NCI-H2107 treated with DMSO at 0.1 percent for 48 hours (cell line): ENCODE results near the gene CD6.
A peak's percentile ranks its signal among the peaks of the same experiment; 100 is the strongest.

ENCODE experiments used
- DNase-seq: peaks from one replicate; lab custom pipeline; 2025; ENCODE audit not compliant: unreplicated experiment; lab: John Stamatoyannopoulos, UW

Gene CD6, protein sequence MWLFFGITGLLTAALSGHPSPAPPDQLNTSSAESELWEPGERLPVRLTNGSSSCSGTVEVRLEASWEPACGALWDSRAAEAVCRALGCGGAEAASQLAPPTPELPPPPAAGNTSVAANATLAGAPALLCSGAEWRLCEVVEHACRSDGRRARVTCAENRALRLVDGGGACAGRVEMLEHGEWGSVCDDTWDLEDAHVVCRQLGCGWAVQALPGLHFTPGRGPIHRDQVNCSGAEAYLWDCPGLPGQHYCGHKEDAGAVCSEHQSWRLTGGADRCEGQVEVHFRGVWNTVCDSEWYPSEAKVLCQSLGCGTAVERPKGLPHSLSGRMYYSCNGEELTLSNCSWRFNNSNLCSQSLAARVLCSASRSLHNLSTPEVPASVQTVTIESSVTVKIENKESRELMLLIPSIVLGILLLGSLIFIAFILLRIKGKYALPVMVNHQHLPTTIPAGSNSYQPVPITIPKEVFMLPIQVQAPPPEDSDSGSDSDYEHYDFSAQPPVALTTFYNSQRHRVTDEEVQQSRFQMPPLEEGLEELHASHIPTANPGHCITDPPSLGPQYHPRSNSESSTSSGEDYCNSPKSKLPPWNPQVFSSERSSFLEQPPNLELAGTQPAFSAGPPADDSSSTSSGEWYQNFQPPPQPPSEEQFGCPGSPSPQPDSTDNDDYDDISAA

DNA sequence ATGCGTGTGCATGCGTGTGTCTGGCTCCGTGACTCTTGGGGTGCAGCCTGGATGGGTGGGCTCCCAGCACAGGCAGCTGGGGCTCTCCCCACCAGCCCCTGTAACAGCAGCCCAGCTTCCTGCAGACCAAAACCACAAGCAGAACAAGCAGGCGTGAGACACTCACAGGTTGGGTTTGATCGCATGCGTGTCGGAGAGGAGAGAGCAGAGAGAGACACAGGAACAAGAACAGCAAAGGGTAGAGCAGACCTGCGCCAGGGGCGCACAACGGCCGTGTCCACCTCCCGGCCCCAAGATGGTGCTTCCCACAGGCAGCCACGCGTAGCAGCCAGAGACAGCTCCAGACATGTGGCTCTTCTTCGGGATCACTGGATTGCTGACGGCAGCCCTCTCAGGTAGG lies at the start of gene CD6:
Gene CD6 (plus strand): TSS at position 161 of the 400 bp plus-strand sequence. CDS start 186 bp downstream, at position 347.
- no peak for DNase-seq

DNA sequence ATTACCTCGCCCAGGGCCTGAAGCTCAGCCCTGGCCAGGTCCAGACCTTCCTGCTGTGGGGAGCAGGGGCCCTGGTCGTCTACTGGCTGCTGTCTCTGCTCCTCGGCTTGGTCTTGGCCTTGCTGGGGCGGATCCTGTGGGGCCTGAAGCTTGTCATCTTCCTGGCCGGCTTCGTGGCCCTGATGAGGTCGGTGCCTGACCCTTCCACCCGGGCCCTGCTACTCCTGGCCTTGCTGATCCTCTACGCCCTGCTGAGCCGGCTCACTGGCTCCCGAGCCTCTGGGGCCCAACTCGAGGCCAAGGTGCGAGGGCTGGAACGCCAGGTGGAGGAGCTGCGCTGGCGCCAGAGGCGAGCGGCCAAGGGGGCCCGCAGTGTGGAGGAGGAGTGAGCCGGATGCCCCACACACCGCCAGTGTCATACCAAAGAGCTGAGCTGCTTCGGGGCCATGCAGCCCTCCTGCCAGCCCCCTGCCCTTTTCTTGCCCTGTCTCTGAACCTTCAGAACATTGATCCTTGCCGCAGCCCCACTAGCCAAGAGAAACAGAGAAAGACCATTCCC lies 49.6 kb upstream of the CD6 start:
- DNase-seq = no peak

GRCh38 chr11:60922906-60923305 lies 48.6 kb upstream of the CD6 start:
- DNase-seq = no peak

DNA sequence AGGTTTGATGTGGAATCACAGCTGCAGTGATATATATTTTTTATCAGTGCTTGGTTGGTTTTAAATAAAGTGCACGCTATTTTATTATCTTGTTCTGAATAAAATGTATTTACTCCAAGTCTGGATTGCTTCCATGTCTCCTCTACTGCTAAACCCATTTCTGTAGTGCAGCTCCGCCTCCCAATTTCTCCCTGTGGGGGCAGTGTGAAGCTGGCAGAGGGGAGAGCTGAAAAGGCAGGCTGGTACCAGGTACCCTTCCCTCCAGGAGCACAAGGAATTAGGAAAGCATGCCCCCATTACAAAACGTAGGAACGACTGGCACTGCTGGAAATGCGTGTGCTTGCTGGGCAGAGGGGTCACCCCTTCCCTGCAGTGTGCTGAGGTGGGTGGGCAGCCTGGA lies 48.2 kb upstream of the CD6 start:
- no peak for DNase-seq

GRCh38 chr11:60923800-60924109 lies 47.7 kb upstream of the CD6 start:
- DNase-seq = no peak

DNA sequence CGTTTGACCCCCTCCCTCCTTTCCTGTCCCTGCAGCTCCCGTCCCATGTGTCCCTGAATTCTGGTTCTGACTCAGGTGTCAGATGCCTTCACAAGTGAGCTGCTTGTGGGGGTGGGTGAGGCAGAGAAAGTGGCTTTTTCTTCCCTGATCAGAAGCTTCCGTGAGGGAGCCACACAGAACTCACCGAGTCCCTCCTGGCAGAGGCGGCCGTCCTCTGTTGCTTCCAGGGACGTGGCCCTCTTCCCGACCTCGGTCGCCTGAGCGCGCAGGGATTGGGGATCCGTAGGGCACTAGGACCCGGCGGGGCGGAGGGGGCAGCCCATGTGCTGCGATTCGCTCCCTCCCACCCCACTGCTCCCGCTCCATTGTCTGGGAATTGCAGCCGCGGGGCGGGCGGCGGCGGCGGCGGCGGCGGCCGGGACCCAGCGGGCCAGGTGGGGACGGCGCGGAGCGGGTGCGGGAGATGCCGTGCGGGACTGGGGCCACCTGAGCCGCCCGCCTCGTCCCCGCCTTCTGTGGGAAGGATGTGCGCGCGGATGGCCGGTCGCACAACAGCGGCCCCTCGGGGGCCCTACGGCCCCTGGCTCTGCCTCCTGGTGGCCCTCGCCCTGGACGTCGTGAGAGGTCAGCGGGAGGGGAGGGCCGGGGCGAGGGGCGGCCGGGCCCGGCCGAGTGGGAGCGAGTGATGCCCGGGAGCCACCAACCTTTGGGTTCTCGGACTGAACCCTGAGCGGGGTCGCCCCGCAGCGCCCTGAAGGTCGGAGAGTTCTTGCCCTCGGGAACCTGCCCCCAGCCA lies 47.2 kb upstream of the CD6 start, which contains the start of gene TMEM132A:
Gene TMEM132A (plus strand): TSS at position 351 of the 796 bp plus-strand sequence. CDS start 174 bp downstream, at position 525.
- peak; percentile 41 for DNase-seq

DNA sequence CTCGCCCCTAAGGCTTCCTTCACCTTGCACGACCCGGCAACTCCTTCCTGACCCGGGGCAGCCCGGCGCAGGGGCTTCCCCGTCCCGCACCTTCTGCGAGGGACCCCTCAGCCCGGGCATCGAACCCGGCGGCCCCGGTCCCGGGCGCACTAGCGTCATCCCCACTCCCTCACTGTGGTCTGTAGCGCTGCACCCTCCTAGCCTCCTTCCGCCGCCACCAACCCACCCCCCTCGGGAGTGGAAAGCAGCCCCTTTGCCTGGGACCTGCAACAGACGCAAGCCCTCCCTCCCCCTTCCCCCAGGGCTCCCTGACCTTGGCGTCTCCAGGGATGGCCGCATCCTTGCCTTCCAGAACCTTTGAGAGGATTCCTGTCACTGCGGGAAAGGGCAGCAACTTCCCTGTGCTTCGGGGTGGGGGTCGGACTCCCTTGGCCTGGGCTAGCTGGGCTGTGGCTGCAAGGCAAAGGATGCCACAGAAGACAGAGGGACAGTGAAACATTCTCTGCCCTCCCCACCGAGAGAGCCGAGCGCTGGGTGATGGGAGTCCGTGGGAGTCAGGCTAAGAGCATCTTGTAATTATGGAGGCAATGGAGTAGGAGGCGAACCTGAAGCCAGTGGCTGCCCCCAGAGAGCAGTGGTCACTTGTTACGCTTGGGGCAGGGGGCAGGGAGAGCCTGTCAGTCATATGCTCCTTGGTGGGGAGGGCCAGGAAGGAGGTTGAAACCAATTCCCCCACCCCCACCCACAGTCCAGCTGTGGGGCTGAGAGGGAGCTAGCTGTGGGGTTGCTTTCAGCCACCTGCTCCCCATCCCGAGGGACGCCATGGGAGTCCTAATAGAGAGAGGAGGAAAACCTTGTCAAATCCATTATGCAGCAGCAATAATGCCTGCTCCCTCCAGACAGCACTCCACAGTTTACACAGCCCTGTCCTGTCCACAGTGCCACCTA lies 46.3 kb upstream of the CD6 start:
- peak; percentile 73 for DNase-seq

GRCh38 chr11:60925868-60926267 lies 45.6 kb upstream of the CD6 start:
- no peak for DNase-seq

- DNase-seq = no peak
These were observed 45.0 kb upstream of the CD6 start for GRCh38 chr11:60926500-60926899.

DNA sequence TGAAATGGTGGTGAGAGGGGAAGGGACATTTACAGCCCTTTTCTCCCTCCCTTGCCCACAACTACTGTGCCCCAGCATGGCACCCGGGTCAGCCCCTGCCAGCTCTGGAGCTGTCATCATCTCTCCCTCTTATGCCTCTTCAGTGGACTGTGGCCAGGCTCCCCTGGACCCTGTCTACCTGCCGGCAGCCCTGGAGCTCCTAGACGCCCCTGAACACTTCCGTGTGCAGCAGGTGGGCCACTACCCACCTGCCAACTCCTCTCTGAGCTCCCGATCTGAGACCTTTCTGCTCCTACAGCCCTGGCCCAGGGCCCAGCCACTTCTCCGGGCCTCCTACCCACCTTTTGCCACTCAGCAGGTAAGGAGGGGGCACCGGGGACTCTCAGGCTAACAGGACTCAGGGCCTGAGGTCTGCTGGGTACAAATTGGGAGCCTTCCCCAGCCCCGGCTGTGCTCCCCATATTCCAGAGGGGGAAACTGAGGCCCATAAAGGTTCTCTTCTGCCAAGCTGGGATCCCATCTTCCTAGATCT lies 44.4 kb upstream of the CD6 start:
- DNase-seq = no peak

DNA sequence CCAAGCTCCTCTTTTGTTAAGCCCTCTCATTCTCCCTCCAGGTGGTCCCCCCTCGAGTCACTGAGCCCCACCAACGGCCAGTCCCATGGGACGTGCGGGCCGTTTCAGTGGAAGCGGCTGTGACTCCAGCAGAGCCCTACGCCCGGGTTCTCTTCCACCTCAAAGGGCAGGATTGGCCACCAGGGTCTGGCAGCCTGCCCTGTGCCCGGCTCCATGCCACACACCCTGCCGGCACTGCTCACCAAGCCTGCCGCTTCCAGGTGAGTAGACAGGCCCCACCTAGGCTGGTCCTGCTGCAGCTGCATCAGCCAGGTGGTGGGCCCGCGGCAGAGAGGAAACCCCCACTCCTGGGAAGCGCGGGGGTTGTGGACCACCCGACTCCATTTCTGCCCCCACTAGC lies 43.9 kb upstream of the CD6 start:
- DNase-seq = no peak

DNA sequence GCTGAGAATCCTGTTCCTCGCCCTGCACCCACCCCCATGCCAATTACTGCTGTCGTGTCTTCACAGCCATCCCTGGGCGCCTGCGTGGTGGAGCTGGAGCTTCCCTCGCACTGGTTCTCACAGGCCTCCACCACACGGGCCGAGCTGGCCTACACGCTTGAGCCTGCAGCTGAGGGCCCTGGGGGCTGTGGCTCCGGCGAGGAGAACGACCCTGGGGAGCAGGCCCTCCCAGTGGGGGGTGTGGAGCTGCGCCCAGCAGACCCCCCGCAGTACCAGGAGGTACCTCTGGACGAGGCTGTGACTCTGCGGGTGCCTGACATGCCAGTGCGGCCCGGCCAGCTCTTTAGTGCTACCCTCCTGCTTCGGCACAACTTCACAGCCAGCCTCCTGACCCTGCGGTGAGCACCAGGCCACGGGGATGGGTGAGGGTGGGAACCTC lies 42.9 kb upstream of the CD6 start:
- no peak for DNase-seq

DNA sequence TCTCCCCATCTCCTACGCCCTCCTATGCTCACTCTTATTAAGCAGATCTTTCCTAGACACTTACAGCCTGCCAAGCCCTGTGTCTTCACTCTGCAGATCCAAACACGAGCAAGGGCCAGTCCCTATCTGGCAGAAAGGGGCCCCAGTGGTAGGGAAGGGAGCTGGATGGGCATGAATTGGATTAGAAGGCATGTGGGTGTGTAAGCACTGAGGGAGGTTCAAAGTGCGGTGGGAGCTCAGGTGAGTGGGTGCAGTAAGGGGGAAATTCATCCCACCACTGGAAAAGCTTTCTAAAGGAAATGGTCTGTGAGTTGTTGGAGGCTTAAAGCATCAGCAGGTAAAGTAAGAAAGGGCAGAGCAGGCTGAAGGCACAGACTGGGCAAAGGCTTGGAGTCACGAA lies 41.7 kb upstream of the CD6 start:
- DNase-seq = no peak

GRCh38 chr11:60930394-60930793 lies 41.1 kb upstream of the CD6 start:
- no peak for DNase-seq

DNA sequence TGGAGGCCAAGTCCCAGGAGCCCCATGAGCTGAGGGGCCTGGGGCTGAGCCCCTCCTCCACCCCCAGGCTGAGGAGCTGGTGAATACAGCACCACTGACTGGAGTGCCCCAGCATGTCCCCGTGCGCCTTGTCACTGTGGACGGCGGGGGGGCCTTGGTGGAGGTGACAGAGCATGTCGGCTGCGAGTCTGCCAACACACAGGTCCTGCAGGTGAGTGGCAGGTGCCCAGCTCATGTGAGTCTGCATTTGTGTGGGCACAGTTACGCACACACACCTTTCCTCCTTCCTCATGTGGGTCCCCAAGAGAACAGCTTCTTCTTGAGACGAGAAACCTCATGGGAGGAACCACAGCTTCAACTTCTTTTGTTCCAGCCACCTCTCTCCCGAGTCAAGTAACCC lies 39.6 kb upstream of the CD6 start:
- no peak for DNase-seq

DNA sequence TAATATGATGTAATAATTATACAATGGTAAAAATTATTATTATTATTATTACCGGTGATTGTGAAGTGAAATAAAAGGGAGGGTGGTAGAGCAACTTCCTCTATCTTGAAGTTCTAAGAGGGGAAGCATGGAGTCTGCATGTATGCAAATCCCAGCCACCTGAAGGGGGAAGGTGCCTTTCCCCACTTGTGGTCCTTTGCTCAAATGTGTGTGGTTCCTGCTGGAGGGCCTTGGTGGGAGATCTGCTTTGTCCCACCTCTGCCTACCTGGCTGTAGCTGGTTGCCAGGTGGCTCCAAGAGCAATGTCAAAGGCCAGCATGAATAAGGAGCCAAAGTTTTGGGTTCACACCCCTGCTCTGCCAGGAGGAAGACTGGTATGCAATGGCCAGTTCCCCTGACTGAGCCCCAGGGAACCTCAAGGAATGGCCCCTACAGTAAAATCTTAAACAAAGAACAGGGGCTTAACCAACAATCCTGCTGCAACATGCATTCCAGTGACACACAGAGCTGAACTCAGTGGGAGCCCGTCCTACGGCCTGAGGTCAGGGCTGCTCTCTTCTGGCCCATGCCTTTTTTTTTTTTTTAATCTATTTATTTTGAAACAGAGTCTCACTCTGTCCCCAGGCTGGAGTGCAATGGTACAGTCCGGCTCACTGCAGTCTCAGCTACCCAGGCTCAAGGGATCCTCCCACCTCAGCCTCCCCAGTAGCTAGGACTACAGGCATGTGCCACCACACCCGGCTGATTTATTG lies 38.7 kb upstream of the CD6 start:
- DNase-seq = no peak

DNA sequence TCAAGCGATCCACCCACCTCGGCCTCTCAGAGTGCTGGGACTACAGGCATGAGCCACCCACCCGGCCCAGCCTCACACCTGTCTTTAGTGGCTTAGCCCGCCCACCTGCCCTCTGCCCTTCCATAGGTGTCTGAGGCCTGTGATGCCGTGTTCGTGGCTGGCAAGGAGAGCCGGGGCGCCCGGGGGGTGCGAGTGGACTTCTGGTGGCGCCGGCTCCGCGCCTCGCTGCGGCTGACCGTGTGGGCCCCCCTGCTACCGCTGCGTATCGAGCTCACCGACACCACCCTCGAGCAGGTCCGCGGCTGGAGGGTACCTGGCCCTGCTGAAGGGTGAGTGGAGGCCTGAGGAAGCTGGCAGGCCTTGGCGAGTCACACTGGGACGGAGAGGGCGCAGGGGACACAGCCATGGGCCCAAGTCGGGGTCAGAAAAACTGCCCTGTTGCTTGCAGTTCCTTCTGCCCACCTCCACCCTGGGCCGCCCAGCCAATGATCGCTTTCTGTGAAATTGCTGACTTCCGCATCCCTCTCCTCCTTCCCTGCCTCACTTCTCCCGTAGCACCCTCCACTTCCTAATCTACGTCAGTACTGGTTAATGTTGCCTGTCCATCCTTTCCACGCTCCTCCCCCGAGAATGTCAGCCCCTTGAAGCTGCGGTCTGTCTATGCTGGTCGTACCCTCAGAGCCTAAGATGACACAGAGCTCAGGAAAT lies 37.9 kb upstream of the CD6 start:
- DNase-seq = no peak

DNA sequence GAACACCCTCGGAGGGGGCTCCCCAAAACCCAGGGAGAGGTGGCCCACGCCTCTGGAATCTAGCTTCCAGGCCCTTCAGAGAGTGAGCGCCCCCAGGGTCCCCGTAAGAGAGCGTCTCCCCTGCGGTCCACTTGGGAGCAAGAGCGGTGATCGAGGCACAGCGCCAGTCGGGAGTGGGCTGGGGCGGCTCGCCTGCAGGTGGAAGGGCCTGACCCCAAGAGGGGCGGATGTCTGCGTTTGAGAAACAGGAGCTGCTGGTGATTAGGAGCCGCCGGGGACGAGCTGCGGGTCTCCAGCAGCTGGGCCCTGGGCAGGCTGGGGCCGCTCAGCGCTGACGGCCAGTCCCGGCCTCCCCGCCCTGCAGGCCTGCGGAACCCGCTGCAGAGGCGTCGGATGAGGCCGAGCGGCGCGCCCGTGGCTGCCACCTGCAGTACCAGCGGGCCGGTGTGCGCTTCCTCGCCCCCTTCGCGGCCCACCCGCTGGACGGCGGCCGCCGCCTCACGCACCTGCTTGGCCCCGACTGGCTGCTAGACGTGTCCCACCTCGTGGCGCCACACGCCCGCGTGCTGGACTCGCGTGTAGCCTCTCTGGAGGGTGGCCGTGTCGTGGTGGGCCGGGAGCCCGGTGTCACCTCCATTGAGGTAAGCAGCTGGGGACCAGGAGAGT lies 37.2 kb upstream of the CD6 start:
- DNase-seq = no peak
